Sigmoid colon (tissue), 7 donors: Measurements from ENCODE around the gene UQCRH. TPM values are rescaled to one million over a fixed set of nuclear protein-coding genes. Genes with fewer than 3 reads are reported as not detected.

Source experiments
- DNase-seq: peaks from one replicate; pipeline ENCODE4 v3.0.0-alpha.2; 2019
- H3K27ac ChIP-seq, 4 donors: fragments of 200-600 bp; sonication (generic); one replicate each; pipeline ENCODE4 v1.5.1; 2016 to 2019; ENCODE audit warnings: mild to moderate bottlenecking in 1 of 4
- H3K27me3 ChIP-seq, 3 donors: fragments of 200-600 bp; sonication (generic); one replicate each; pipeline ENCODE4 v1.5.1; 2019; ENCODE audit warnings: mild to moderate bottlenecking in 1 of 3
- H3K36me3 ChIP-seq, 4 donors: fragments of 200-600 bp; sonication (generic); one replicate each; pipeline ENCODE4 v1.5.1; 2016 to 2019
- H3K4me1 ChIP-seq, 4 donors: fragments of 200-600 bp; sonication (generic); one replicate each; pipeline ENCODE4 v1.5.1; 2017 to 2019
- H3K4me3 ChIP-seq, 4 donors: fragments of 200-600 bp; sonication (generic); one replicate each; pipeline ENCODE4 v1.5.1; 2017 to 2019; ENCODE audit warnings: mild to moderate bottlenecking in 2 of 4, moderate library complexity in 1 of 4
- H3K9me3 ChIP-seq, 4 donors: fragments of 200-600 bp in 3 of 4; sonication (generic) in 3 of 4; one replicate each; pipeline versions ENCODE4 v1.5.1 to v1.6.1; 2013 to 2019
- CTCF ChIP-seq, 4 experiments: fragments of 450-650 bp in 3 of 4; fragments of 200-600 bp in 1 of 4; IDR thresholded peaks; one replicate each; pipeline ENCODE4 v1.5.1; 2016 to 2019; ENCODE audit warnings: antibody characterized with exemption in 4 of 4, mild to moderate bottlenecking in 3 of 4, moderate library complexity in 2 of 4
- EP300 ChIP-seq, 4 donors: sonication (generic); formaldehyde crosslinking; IDR thresholded peaks; one replicate each; pipeline ENCODE4 v1.6.1; 2017; ENCODE audit warnings: antibody characterized with exemption in 4 of 4
- POLR2A ChIP-seq, 2 donors: fragments of 450-650 bp; IDR thresholded peaks; one replicate each; pipeline ENCODE4 v1.6.1; 2016; ENCODE audit warnings: antibody characterized with exemption in 2 of 2, mild to moderate bottlenecking in 2 of 2, moderate library complexity in 2 of 2
- POLR2AphosphoS5 ChIP-seq, 4 donors: sonication (generic); formaldehyde crosslinking; IDR thresholded peaks; one replicate each; pipeline ENCODE4 v1.6.1; 2017; ENCODE audit warnings: antibody characterized with exemption in 4 of 4
- WGBS, 2 donors: extraction: QIAGEN DNeasy Blood & Tissue Kit; methylation state at CpG; one replicate each; pipeline ENCODE4 v1.1.7; 2013; 5-methylcytosine and 5-hydroxymethylcytosine counted together
- intact Hi-C: fragments of 100-400 bp; cut with DNase I; formaldehyde crosslinking; loops from one replicate; pipeline ENCODE4 v1.15.1; 2023
- polyA plus RNA-seq, 3 donors: library from polyadenylated mRNA; stranded (reverse); fragments of 200-250 nt; gene quantifications; one replicate each; pipeline ENCODE4 v1.2.3, GENCODE V29; 2013
- total RNA-seq, 4 donors: library from RNA; depleted of rRNA; stranded (reverse); fragments of >200 nt; gene quantifications; one replicate each; pipeline ENCODE4 v1.1.0, GENCODE V29; 2016
- donor health status: healthy with polysubstance abuse.
- donor health status: Bipolar disorder and iron deficiency.
- donor health status: healthy.

UQCRH gene
- total and polyA plus RNA-seq, 7 donors = 414 to 1,339 (median 610) TPM

DNA sequence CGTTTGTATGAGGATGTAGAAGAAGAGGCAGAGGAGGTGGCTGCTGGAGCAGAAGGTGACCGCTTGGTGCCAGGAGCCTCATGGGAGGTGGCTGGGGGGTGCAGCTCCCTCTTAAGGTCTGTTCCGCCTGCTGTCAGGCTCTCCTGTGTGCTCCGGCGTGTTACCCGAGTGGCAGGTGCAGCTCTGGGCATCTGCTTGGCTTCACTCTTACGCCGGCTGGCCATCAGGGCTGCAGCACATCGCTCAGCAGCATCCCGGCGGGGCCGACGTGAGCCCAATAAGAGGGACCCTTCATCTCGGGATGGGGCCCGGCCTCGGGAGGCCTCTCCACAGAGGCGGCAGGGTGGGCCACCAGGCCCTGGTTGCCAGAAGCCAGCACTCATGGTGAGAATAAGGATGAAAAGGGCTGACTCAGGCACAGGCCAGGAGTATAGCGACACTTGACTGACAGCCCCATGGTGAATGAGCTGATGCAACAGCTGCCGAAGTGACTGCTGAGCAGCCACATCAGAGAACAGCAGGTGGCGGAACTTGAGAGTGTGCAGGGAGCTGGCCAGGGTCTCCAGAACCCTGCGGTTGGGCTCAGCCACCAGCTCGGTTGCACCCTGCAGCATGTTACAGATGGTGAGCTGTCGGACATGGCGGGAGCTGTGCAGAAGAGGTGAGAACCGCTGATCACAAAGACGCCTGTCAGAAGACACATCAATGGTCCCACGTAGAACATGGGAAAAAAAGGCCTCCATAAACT, 17.6 kb upstream of the UQCRH start:
- no peak overlapping the region for H3K27ac ChIP-seq
- intact Hi-C loops = no loop called here
- no peaks in the 10 kb centered on the region for H3K9me3 ChIP-seq
- no peak for DNase-seq
- TF ChIP-seq POLR2AphosphoS5 (IDR thresholded peaks at IDR 0.05) (no peak), EP300 (IDR thresholded peaks at IDR 0.05) (no peak), CTCF (IDR thresholded peaks at IDR 0.05) (no peak), POLR2A (IDR thresholded peaks at IDR 0.05) (no peak)
- peaks cover 12 to 91% (median 32%) of the 10 kb centered on the region in 4 donors for H3K36me3 ChIP-seq
- WGBS, 2 donors = 86 to 93% methylated on average over 27 of the region's 27 CpGs
- H3K27me3 ChIP-seq = no peaks in the 10 kb centered on the region
- H3K4me1 ChIP-seq = no peaks in the 10 kb centered on the region
- H3K4me3 ChIP-seq = no peak overlapping the region

DNA sequence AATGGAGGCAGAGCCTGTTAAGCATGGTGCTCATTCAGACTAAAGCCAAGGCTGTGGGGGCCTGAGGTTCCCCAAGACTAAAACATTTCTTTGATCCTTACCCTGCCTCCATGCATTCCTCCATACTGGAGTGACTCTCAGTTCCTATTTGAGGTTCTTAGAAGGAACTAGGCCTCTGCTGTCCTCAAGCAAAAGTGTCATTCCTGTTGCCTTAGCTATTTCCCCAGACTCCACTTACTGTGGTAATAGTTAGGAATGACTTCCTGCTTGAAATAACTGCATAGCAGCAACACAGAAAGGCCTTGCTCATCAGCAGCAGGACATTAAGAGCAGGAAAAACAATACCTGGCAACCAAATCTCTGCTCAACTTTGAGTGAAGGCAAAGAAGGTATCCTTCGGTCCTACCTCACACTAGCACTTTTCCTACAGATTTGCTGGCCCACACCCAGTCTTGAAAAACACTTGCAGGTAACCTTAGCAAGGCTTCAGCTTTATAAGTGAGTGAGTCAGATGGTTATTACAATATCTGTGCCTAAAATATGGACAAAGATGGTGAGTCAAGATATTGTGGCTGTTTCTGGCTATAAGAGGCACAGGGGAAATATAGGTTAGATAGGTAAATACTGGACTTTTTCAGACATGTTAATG, 14.9 kb upstream of the UQCRH start:
- intact Hi-C loops = no loop called here
- Histone ChIP-seq H3K4me1 (no peaks in the 10 kb centered on the region), H3K9me3 (no peaks in the 10 kb centered on the region), H3K36me3 (peaks cover 9 to 86% (median 27%) of the 10 kb centered on the region in 4 donors), H3K4me3 (no peak overlapping the region), H3K27me3 (no peaks in the 10 kb centered on the region), H3K27ac (no peak overlapping the region)
- DNase-seq = no peak
- WGBS, 2 donors = 92 to 93% methylated on average over 1 of the region's 1 CpG
- TF ChIP-seq CTCF (IDR thresholded peaks at IDR 0.05) (no peak), EP300 (IDR thresholded peaks at IDR 0.05) (no peak)

DNA sequence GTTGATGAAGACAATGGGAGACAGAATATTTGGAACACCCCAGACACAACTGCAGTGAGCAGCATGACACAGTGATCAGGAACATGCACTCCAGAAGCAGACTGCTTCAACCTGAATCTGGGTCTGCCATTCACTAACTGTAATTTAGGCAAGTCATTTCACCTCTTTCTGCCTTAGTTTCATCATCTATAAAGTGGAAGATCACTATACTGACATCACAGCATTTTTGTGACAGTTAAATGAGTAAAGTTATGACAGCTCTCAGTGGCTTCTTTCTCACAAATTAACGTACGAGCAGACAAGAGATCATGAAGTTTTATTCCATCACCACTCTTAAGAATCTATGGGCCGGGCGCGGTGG, 14.4 kb upstream of the UQCRH start:
- peaks cover 6 to 86% (median 28%) of the 10 kb centered on the region in 4 donors for H3K36me3 ChIP-seq
- no peaks in the 10 kb centered on the region for H3K27me3 ChIP-seq
- intact Hi-C loops = no loop called here
- no peak for TF ChIP-seq POLR2AphosphoS5 (IDR thresholded peaks at IDR 0.05)
- TF ChIP-seq POLR2A (IDR thresholded peaks at IDR 0.05) = no peak
- no peak for TF ChIP-seq CTCF (IDR thresholded peaks at IDR 0.05)
- TF ChIP-seq EP300 (IDR thresholded peaks at IDR 0.05) = no peak
- H3K27ac ChIP-seq = no peak overlapping the region
- H3K4me1 ChIP-seq = no peaks in the 10 kb centered on the region
- DNase-seq = no peak
- no peaks in the 10 kb centered on the region for H3K9me3 ChIP-seq
- 96 to 97% methylated on average over 5 of the region's 5 CpGs for WGBS, 2 donors
- H3K4me3 ChIP-seq = no peak overlapping the region

DNA sequence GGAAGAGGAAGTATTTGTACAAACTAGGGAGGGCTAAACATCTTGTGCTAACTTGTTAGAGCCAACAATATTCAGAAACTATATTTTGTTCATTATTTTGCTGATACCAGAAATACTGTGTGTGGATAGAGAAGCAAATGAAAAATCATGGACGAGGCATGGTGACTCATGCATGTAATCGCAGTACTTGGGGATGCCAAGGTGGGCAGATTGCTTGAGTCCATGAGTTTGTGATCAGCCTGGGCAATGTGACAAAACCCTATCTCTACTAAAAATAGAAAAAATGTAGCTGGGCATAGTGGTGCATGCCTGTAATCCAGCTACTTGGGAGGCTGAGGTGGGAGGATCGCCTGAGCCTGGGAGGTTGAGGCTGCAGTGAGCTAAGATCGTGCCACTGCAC, 13.5 kb upstream of the UQCRH start:
- intact Hi-C loops = no loop called here
- Histone ChIP-seq H3K9me3 (no peaks in the 10 kb centered on the region), H3K27me3 (no peaks in the 10 kb centered on the region), H3K4me1 (no peaks in the 10 kb centered on the region), H3K4me3 (no peak overlapping the region), H3K27ac (no peak overlapping the region), H3K36me3 (peaks cover 3 to 86% (median 31%) of the 10 kb centered on the region in 4 donors)
- 97% methylated on average over 4 of the region's 4 CpGs for WGBS, 2 donors
- TF ChIP-seq POLR2A (IDR thresholded peaks at IDR 0.05) (no peak), POLR2AphosphoS5 (IDR thresholded peaks at IDR 0.05) (no peak), CTCF (IDR thresholded peaks at IDR 0.05) (no peak), EP300 (IDR thresholded peaks at IDR 0.05) (no peak)
- DNase-seq = no peak
